MM.1S (cell line): ENCODE data around the gene ARL8B.

Source experiments
- DNase-seq: peaks from one replicate; pipeline ENCODE4 v3.0.0-alpha.2; 2015
- H2AFZ ChIP-seq: fragments of 300-600 bp; sonication (generic); 2 replicates; pipeline ENCODE4 v1.6.0; 2016; ENCODE audit warnings: antibody characterized with exemption, low read length
- H3F3A ChIP-seq: fragments of 300-600 bp; sonication (generic); 2 replicates; pipeline ENCODE4 v1.6.1; 2016; ENCODE audit warnings: mild to moderate bottlenecking, antibody characterized with exemption, low read length, moderate library complexity, mixed read lengths; ENCODE audit not compliant: insufficient read depth
- H3K27ac ChIP-seq: fragments of 300-600 bp; sonication (generic); 2 replicates; pipeline ENCODE4 v1.5.1; 2016; ENCODE audit warnings: mild to moderate bottlenecking, low read length
- H3K27me3 ChIP-seq: fragments of 300-600 bp; sonication (generic); replicated peaks from 2 replicates; pipeline ENCODE4 v1.6.0; 2016; ENCODE audit warnings: low read length; ENCODE audit not compliant: insufficient read depth
- H3K36me3 ChIP-seq: fragments of 300-600 bp; sonication (generic); replicated peaks from 2 replicates; pipeline ENCODE4 v1.6.1; 2016; ENCODE audit warnings: mild to moderate bottlenecking, low read length, mixed read lengths; ENCODE audit not compliant: insufficient read depth
- H3K4me1 ChIP-seq: fragments of 300-600 bp; sonication (generic); 2 replicates; pipeline ENCODE4 v1.6.1; 2016; ENCODE audit warnings: low read length, mixed read lengths
- H3K4me2 ChIP-seq: fragments of 300-600 bp; sonication (generic); 2 replicates; pipeline ENCODE4 v1.6.0; 2016; ENCODE audit warnings: low read depth, low read length
- H3K4me3 ChIP-seq: fragments of 300-600 bp; sonication (generic); 2 replicates; pipeline ENCODE4 v1.5.1; 2016; ENCODE audit warnings: low read length, mixed read lengths
- H3K79me2 ChIP-seq: fragments of 300-600 bp; sonication (generic); 2 replicates; pipeline ENCODE4 v1.6.1; 2016; ENCODE audit warnings: mixed run types, low read length, mixed read lengths
- H3K9ac ChIP-seq: fragments of 300-600 bp; sonication (generic); 2 replicates; pipeline ENCODE4 v1.6.1; 2016; ENCODE audit warnings: low read length, mixed read lengths
- H3K9me2 ChIP-seq: fragments of 300-600 bp; sonication (generic); replicated peaks from 2 replicates; pipeline ENCODE4 v1.6.1; 2016; ENCODE audit warnings: mild to moderate bottlenecking, low read length, mixed read lengths; ENCODE audit not compliant: insufficient read depth
- H3K9me3 ChIP-seq: fragments of 300-600 bp; sonication (generic); replicated peaks from 2 replicates; pipeline ENCODE4 v1.6.1; 2016; ENCODE audit warnings: mild to moderate bottlenecking, low read length, mixed read lengths; ENCODE audit not compliant: insufficient read depth
- H4K20me1 ChIP-seq: fragments of 300-600 bp; sonication (generic); 2 replicates; pipeline ENCODE4 v1.6.1; 2016; ENCODE audit warnings: mild to moderate bottlenecking, low read length, moderate library complexity, mixed read lengths; ENCODE audit not compliant: insufficient read depth
- EZH2 ChIP-seq: fragments of 300-600 bp; sonication (generic); optimal IDR thresholded peaks from 2 replicates; pipeline ENCODE3; 2017; ENCODE audit warnings: low read depth, mild to moderate bottlenecking, antibody characterized with exemption, low read length, mixed read lengths
- EZH2phosphoT487 ChIP-seq: fragments of 300-600 bp; sonication (generic); IDR thresholded peaks from 2 replicates; pipeline ENCODE4 v1.6.1; 2018; ENCODE audit warnings: antibody characterized with exemption, low read length
- TF ChIP-seq, protein P1 (sequence below): fragments of 300-600 bp; sonication (generic); IDR thresholded peaks from 2 replicates; pipeline ENCODE4 v1.5.1; 2016; ENCODE audit warnings: antibody characterized with exemption, low read length, mixed read lengths

ARL8B gene

DNA sequence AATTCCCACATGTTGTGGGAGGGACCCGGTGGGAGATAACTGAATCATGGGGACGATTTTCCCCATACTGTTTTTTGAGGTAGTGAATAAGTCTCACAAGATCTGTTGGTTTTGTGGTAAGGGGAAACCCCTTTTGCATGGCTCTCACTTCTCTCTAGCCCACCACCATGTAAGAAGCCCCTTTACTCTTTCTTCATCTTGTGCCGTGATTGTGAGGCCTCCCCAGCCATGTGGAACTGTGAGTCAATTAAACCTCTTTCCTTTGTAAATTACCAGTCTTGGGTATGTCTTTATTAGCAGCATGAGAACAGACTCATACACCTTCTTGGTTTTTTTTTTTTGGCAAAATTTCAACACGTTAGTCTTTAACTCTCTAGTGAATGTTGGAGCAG lies 18.1 kb downstream of the ARL8B start:
- H3K36me3 ChIP-seq, result no peaks in the 10 kb centered on the region
- H3K9ac ChIP-seq, result no peak overlapping the region
- no peak overlapping the region for H2AFZ ChIP-seq
- peaks cover 23% of the 10 kb centered on the region for H4K20me1 ChIP-seq
- 0 out of 2 replicates have a peak, but pooled peaks cover 3% of the 10 kb centered on the region for H3F3A ChIP-seq
- H3K9me3 ChIP-seq, result no peaks in the 10 kb centered on the region
- H3K4me2 ChIP-seq, result no peak overlapping the region
- no peak for DNase-seq
- no peak overlapping the region for H3K4me3 ChIP-seq
- no peak overlapping the region for H3K27ac ChIP-seq
- H3K4me1 ChIP-seq, result peaks cover 11% of the 10 kb centered on the region
- no peaks in the 10 kb centered on the region for H3K9me2 ChIP-seq
- TF ChIP-seq, protein P1, sequence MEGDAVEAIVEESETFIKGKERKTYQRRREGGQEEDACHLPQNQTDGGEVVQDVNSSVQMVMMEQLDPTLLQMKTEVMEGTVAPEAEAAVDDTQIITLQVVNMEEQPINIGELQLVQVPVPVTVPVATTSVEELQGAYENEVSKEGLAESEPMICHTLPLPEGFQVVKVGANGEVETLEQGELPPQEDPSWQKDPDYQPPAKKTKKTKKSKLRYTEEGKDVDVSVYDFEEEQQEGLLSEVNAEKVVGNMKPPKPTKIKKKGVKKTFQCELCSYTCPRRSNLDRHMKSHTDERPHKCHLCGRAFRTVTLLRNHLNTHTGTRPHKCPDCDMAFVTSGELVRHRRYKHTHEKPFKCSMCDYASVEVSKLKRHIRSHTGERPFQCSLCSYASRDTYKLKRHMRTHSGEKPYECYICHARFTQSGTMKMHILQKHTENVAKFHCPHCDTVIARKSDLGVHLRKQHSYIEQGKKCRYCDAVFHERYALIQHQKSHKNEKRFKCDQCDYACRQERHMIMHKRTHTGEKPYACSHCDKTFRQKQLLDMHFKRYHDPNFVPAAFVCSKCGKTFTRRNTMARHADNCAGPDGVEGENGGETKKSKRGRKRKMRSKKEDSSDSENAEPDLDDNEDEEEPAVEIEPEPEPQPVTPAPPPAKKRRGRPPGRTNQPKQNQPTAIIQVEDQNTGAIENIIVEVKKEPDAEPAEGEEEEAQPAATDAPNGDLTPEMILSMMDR, result no peak
- no peak for TF ChIP-seq EZH2phosphoT487
- no peak for TF ChIP-seq EZH2
- peaks cover 98% of the 10 kb centered on the region for H3K79me2 ChIP-seq
- no peaks in the 10 kb centered on the region for H3K27me3 ChIP-seq

DNA sequence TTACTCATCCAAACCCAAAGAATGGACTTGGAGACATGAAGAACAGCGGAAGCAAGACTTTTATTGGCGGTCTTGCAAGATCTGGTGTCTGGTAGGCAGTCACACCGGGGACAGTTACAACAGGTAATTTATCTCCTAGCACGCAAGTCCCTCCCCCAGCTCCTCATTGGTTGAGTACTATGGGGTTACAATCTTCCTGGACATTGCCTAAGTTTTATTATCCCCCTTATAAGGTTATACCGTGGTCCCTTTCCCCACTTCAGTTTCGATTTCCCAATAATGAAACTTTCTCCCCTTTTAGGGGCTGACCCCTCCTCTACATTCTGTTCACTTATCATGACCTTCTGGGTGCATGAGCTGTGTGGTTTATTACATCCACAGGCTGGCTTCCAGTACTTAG lies 18.7 kb downstream of the ARL8B start:
- Histone ChIP-seq H3K27ac (no peak overlapping the region), H3K27me3 (no peaks in the 10 kb centered on the region), H3K36me3 (no peaks in the 10 kb centered on the region), H3K4me2 (no peak overlapping the region), H3K79me2 (peaks cover 100% of the 10 kb centered on the region), H3K9ac (no peak overlapping the region), H3K4me1 (peaks cover 11% of the 10 kb centered on the region), H3F3A (0 out of 2 replicates have a peak, but pooled peaks cover 3% of the 10 kb centered on the region), H3K4me3 (no peak overlapping the region), H3K9me3 (no peaks in the 10 kb centered on the region), H2AFZ (no peak overlapping the region), H4K20me1 (peaks cover 23% of the 10 kb centered on the region), H3K9me2 (no peaks in the 10 kb centered on the region)
- no peak for DNase-seq
- TF ChIP-seq EZH2 (no peak), EZH2phosphoT487 (no peak)
- TF ChIP-seq, protein P1, result no peak

DNA sequence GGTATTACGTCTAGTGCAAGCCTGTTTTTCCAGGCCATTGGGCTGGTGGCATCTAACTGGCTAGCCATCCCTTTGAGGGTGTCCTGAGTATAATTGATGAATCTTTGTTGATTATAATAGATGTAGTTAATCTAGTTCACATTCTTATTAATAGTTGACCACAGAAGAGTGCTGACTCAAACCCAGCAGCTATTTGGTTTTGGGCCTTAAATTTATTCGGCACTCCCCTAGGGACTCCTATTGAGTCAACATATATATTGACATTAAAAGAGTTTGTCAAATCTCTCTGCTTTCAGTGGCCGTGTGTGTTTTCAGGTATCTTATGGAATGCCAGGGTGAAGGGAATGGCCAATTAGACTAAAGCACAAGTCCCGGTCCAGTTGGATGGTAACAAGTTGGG lies 19.7 kb downstream of the ARL8B start:
- Histone ChIP-seq H3K4me3 (no peak overlapping the region), H3K36me3 (no peaks in the 10 kb centered on the region), H3K9me2 (no peaks in the 10 kb centered on the region), H3K4me2 (no peak overlapping the region), H3K9ac (no peak overlapping the region), H2AFZ (no peak overlapping the region), H3F3A (no peaks in the 10 kb centered on the region), H4K20me1 (peaks cover 18% of the 10 kb centered on the region), H3K27me3 (no peaks in the 10 kb centered on the region), H3K4me1 (peaks cover 10% of the 10 kb centered on the region), H3K27ac (no peak overlapping the region), H3K9me3 (no peaks in the 10 kb centered on the region), H3K79me2 (peaks cover 100% of the 10 kb centered on the region)
- DNase-seq, result no peak
- TF ChIP-seq EZH2 (no peak), EZH2phosphoT487 (no peak)
- TF ChIP-seq, protein P1, result no peak
